ENCODE measurements around the gene CEACAM19.
"Not testable (repeated sequence)": the region's sequence is repeated elsewhere in the genome, so short reads cannot be mapped to it uniquely, and the experiment has no call there.

CEACAM19 gene

GRCh38 chr19:44673510-44673909 lies 2.2 kb downstream of the CEACAM19 start:
- no peak for DNase-seq (ENCODE audit: low read depth, low spot score)

DNA sequence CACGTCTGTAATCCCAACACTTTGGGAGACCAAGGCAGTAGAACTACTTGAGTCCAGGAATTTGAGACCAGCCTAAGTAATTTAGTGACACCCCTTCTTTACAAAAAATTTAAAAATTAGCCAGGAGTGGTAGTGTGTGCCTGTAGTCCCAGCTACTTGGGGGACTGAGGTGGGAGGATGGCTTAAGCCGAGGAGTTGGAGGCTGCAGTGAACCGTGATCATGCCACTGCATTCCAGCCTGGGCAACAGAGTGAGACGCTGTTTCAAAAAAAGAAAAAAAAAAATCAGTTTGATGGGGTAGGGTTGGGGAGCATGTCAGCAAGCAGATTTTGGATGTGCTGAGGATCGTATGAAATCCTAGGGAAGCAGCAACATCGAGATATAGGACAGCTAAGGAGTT lies 4.2 kb downstream of the CEACAM19 start:
- no peak for DNase-seq (ENCODE audit: low read depth, low spot score)

DNA sequence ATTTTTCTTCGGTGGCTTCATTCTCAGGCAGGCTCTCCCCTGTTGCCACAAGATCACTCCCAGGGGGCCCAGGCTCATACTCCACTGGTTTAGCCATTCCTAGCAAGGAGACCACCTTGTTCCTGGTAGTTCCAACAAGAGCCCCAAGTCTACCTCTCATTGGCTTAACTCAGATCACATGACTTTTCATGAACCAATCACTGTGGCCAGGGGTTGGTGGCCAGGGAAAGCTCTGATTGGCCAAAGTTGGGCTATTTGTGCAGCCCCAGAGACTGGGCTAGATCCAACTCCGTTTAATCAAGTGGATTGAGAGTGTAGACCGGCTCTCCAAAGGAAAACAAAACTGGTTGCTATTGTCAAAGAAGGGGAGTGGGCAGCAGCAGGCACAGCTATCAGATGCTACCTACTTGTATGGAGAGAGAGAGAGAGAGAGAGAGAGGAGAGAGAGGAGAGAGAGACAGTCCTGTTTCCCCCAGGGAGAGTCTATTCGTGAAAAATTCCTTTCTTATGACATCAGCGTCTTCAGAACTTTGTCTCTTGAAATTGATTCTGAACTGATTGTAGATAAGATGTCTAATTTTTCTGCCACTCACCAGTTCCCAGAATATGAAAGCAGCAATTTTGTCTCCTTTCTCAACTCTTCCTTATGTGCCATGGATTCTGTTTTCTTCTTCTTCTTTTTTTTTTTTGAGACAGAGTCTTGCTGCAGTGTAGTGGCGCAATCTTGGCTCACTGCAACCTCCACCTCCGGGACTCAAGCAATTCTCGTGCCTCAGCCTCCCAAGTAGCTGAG lies 5.9 kb downstream of the CEACAM19 start:
- DNase-seq (ENCODE audit: low read depth, low spot score) = no peak

DNA sequence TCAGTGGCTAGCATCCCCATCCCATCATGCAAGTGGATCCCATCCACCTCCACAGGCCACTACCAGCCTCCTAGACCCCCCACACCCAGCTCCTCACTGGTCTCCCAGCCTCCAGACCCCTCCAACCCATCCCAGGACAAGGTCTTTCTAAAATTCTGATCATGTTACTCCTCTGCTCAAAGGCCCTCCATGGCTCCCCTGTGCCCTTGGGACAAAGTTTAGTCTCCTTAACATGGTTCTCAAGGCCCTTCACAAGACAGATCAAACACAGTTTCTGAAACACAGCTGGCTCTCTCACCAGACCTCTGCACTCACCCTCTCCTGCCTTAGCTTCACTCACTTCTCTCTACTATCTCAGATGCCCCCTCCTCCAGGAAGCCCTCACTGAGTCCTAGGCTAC lies 9.3 kb downstream of the CEACAM19 start:
- DNase-seq (ENCODE audit: low read depth, low spot score) = no peak

DNA sequence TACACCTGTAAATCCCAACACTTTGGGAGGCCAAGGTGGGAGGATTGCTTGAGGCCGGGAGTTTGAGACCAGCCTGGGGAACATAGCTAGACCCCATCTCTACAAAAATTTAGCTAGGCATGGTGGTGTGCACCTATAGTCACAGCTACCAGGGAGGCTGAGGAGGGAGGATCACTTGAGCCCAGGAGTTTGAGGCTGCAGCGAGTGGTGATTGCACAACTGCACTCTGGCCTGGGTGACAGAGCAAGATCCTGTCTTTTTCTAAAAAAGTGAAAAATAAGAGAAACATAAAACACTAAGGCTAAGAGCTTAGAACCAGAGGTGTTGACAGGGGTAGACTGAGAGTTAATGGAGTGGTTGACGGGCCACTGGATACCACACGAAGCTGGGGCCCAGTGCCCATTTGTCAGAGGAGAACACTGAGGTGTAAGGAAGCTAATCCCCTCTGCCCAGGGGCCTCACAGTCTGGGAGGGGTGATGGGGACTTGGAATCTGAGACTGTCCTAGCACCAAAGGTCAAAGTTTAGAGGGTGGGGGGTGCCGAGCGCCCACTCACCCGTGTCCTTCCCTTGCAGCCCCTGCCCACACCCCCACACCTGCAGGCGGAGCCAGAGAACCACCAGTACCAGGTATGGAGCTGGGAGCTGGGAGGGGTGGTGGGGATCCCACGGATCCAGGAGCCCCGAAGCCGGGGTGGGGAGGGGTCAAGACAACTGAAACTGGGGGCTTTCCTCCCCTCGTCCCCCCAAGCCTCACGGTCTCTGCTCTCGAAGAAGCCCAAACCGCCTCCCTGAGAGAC lies 10.9 kb downstream of the CEACAM19 start:
- no peak for DNase-seq (ENCODE audit: low read depth, low spot score)

- DNase-seq (ENCODE audit: low read depth, low spot score) = no peak
Measured at GRCh38 chr19:44682807-44683206, 11.5 kb downstream of the CEACAM19 start.

DNA sequence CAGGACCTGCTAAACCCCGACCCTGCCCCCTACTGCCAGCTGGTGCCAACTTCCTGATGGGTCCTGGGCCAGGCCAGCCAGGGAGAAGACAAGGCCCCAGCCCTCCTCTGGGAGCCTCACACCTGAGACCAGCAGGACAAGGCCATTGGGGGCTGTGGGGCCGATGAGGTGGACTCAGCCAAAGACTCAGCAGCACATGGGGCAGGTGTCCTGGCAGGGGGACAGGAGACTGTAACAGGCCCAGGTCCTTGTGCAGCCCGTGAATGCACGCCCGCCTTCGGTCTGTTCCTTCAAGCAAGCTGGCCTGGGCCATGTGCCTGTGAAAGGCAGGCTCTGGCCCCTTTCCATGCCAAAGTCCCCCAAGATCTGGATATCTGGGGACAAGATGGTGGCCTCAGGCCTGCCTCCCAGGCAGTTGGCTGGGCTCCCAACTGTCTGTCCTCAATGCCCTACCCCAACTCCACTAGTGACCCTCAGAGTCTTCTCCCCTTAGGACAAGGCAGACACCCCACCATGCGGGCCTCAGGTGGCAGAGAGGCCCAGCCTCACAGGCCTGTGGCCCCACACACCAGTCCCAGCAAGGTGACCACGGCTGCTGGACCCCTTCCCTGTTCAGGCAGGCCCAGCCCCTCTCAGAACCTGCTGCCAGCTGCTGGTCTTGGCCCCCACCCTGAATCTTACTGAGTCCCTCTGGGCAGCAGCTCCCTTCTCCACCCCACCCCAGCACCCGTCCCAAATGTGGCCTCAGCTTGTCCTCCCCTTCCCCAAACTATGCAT lies 12.3 kb downstream of the CEACAM19 start:
- no peak for DNase-seq (ENCODE audit: low read depth, low spot score)

DNA sequence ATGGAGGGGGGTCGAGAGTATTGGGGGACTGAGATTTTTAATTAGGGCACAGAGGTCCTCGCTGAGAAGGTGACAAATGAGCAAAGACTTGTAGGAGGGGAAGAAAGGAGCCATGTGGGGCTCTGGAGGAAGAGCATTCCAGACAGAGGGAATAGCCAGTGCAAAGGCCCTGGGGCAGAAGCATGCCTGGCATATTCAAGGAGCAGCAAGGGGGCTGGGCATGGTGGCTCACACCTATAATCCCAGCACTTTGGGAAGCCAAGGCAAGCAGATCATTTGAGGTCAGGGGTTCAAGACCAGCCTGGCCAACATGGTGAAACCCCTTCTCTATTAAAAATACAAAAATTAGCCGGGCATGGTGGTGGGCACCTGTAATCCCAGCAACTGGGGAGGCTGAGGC lies 13.1 kb downstream of the CEACAM19 start:
- DNase-seq (ENCODE audit: low read depth, low spot score) = not testable (repeated sequence)

GRCh38 chr19:44684892-44685863 lies 13.9 kb downstream of the CEACAM19 start:
- peak; percentile 18 for DNase-seq (ENCODE audit: low read depth, low spot score)

- DNase-seq (ENCODE audit: low read depth, low spot score) = no peak
Measured at GRCh38 chr19:44685877-44686276, 14.6 kb downstream of the CEACAM19 start.

DNA sequence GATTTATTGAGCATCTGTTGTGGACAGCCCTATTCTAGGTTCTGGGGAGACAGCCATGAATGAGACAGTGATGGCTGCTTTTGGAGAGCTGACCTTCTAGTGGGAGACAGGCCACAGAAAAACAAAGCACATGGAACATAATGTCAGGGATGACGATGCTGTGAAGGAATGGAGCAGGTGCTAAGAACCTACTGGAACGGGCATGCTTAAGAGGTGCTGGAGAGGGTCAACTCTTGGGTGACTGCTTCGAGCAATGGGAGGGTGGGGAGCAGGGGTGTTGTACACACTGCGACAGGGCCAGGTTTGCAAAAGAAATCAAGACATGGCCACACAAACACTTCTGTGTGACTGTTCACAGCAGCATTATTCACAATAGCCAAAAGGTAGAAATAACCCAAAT lies 15.6 kb downstream of the CEACAM19 start:
- no peak for DNase-seq (ENCODE audit: low read depth, low spot score)

- no peak for DNase-seq (ENCODE audit: low read depth, low spot score)
Measured at GRCh38 chr19:44687888-44688287, 16.6 kb downstream of the CEACAM19 start.

GRCh38 chr19:44689290-44690130 lies 18.2 kb downstream of the CEACAM19 start:
- peak; percentile 18 for DNase-seq (ENCODE audit: low read depth, low spot score)

- DNase-seq (ENCODE audit: low read depth, low spot score) = no peak
Measured at GRCh38 chr19:44690131-44690440, 18.8 kb downstream of the CEACAM19 start.

GRCh38 chr19:44692379-44692721 lies 21.1 kb downstream of the CEACAM19 start:
- DNase-seq (ENCODE audit: low read depth, low spot score) = no peak

- DNase-seq (ENCODE audit: low read depth, low spot score) = no peak
Measured at GRCh38 chr19:44694184-44694579, 22.9 kb downstream of the CEACAM19 start.

DNA sequence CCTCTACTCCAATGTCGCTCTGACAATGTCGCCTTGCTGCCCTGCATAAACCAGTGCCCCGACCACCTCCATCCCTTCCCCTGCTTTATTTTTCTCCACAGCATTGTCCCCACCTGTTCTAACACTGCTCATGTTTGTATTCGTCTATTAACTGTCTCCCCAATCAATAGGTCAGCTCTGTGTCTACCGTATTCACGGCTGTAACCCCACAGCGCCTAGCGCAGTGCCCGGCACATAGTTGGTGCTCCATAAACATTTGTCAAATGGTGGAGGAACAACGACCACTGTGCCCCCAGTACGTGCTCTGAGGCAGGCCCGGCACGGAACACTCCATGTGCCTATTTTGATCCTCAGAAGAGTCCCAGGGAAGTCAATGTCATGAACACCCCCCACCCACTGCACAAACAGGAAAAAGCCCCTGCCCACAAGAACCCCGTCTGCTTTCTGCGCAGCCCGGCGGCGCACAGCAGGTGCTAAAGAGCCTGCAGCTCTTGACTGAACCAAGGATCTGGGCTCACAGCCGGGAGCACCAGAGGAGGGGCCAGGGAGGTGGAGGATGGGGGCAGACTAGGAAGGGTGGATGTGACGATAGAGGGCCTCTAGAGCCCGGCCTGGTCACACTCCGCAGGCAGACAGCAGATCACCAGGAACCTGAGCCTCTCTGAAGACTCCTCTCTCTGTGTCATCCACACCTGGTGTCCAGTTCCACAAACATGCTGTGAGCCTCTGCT lies 25.8 kb downstream of the CEACAM19 start:
- DNase-seq (ENCODE audit: low read depth, low spot score) = no peak

- no peak for DNase-seq (ENCODE audit: low read depth, low spot score)
Measured at GRCh38 chr19:44697670-44698034, 26.4 kb downstream of the CEACAM19 start.

GRCh38 chr19:44698492-44699201 lies 27.4 kb downstream of the CEACAM19 start, which contains the start of gene CEACAM16:
Gene CEACAM16 (plus strand): TSS chr19:44699151. CDS start chr19:44701457, 2,306 bp downstream.
- DNase-seq (ENCODE audit: low read depth, low spot score) = no peak
